GM12878 (cell line): Measurements from ENCODE around the gene SLC45A3. TPM values are rescaled to one million over a fixed set of nuclear protein-coding genes. Genes with fewer than 3 reads are reported as not detected.

Experiments used
- ATAC-seq: fragments of 200-7000 bp; cut with Tn5 transposase; 3 replicates; pipeline ENCODE4 v1.9.1; 2020; ENCODE audit warnings: mild to moderate bottlenecking, moderate library complexity
- BruUV-seq: library from RNA; stranded (reverse); fragments of 400-500 nt; replicated peaks from 2 replicates; lab custom pipeline; 2021; lab: Mats Ljungman, UMichigan
- CTCF ChIA-PET: fragments of 300-600 bp; sonication (Branson Sonifier 250); formaldehyde crosslinking; extraction: SDS; loops from one replicate; lab custom pipeline; 2021; ENCODE audit warnings: inconsistent platforms; lab: Yijun Ruan, JAX
- POLR2A ChIA-PET: fragments of 350-600 bp; formaldehyde crosslinking; extraction: SDS; loops from one replicate; lab custom pipeline; 2021; ENCODE audit warnings: inconsistent platforms; lab: Charles Lee
- RAD21 ChIA-PET: fragments of 300-600 bp; sonication (Branson Sonifier 250); formaldehyde crosslinking; loops from one replicate; lab custom pipeline; 2023; ENCODE audit warnings: antibody characterized with exemption; ENCODE audit not compliant: unreplicated experiment; lab: Charles Lee
- SMC1A ChIA-PET: fragments of 300-600 bp; sonication (Branson Sonifier 250); formaldehyde crosslinking; loops from one replicate; lab custom pipeline; 2023; ENCODE audit not compliant: unreplicated experiment, uncharacterized antibody; lab: Charles Lee
- DNase-seq: peaks from one replicate; pipeline ENCODE4 v3.0.0-alpha.2; 2011; ENCODE audit warnings: low read depth, low spot score
- FAIRE-seq: peaks from 3 replicates; lab custom pipeline; 2011; peaks lifted over from hg19 to GRCh38; lab: Jason Lieb, UNC
- H2AFZ ChIP-seq: 2 replicates; pipeline ENCODE4 v1.6.0; 2011; ENCODE audit warnings: low read depth, low read length, control low read depth; ENCODE audit not compliant: control insufficient read depth
- H3K27ac ChIP-seq: 2 replicates; pipeline ENCODE4 v1.5.1; 2011; ENCODE audit warnings: control low read depth; ENCODE audit not compliant: control insufficient read depth, insufficient read depth
- H3K27me3 ChIP-seq, 2 experiments: replicated peaks in 1 of 2; 2 replicates each; pipeline versions ENCODE4 v1.6.0 to v1.6.1; 2011; ENCODE audit warnings: low read length in 1 of 2; ENCODE audit not compliant: control insufficient read depth in 2 of 2, insufficient read depth in 2 of 2
- H3K36me3 ChIP-seq, 2 experiments: 2 replicates each; pipeline ENCODE4 v1.5.1; 2011; ENCODE audit warnings: low read length in 1 of 2; ENCODE audit not compliant: control insufficient read depth in 2 of 2, insufficient read depth in 2 of 2
- H3K4me1 ChIP-seq: 2 replicates; pipeline ENCODE4 v1.6.1; 2011; ENCODE audit warnings: mild to moderate bottlenecking, low read length, moderate library complexity, mixed read lengths; ENCODE audit not compliant: control insufficient read depth, insufficient read depth
- H3K4me2 ChIP-seq: 2 replicates; pipeline ENCODE4 v1.6.0; 2011; ENCODE audit warnings: control low read depth; ENCODE audit not compliant: control insufficient read depth, insufficient read depth
- H3K4me3 ChIP-seq: fragments of 200-600 bp; sonication (generic); 2 replicates; pipeline ENCODE4 v1.5.1; 2016
- H3K79me2 ChIP-seq: 2 replicates; pipeline ENCODE4 v1.6.0; 2011; ENCODE audit warnings: low read length; ENCODE audit not compliant: control insufficient read depth, insufficient read depth
- H3K9ac ChIP-seq: 2 replicates; pipeline ENCODE4 v1.8.0; 2011; ENCODE audit warnings: low read length, control low read depth, mixed read lengths; ENCODE audit not compliant: control insufficient read depth, insufficient read depth
- H3K9me3 ChIP-seq: replicated peaks from 3 replicates; pipeline ENCODE4 v1.5.1; 2011; ENCODE audit warnings: mild to moderate bottlenecking, low read length; ENCODE audit not compliant: control insufficient read depth, insufficient read depth
- H4K20me1 ChIP-seq: 2 replicates; pipeline ENCODE4 v1.6.0; 2011; ENCODE audit not compliant: control insufficient read depth, insufficient read depth
- CBFB ChIP-seq: IDR thresholded peaks from 2 replicates; pipeline ENCODE4 v1.6.1; 2016; ENCODE audit warnings: antibody characterized with exemption, low read depth
- CREM ChIP-seq: IDR thresholded peaks from 2 replicates; pipeline ENCODE4 v1.6.1; 2014; ENCODE audit warnings: antibody characterized with exemption, low read depth
- EP300 ChIP-seq, 2 experiments: fragments of 150-350 bp in 1 of 2; IDR thresholded peaks; 2 replicates each; pipeline ENCODE4 v1.6.1; 2011 to 2012; ENCODE audit warnings: low read depth in 2 of 2, low read length in 2 of 2, borderline replicate concordance in 1 of 2, improper control_type of control experiment in 1 of 2, inconsistent platforms in 1 of 2; ENCODE audit not compliant: control insufficient read depth in 1 of 2
- ETV6 ChIP-seq, 2 experiments: fragments of 450-650 bp in 1 of 2; IDR thresholded peaks in 1 of 2; conservative IDR thresholded peaks in 1 of 2; 2 replicates each; pipeline ENCODE4 v1.6.1; 2014; ENCODE audit warnings: antibody characterized with exemption in 1 of 2, borderline replicate concordance in 1 of 2, low read depth in 1 of 2, mild to moderate bottlenecking in 1 of 2, moderate library complexity in 1 of 2
- HSF1 ChIP-seq: fragments of 150-350 bp; IDR thresholded peaks from 2 replicates; pipeline ENCODE4 v1.6.1; 2014; ENCODE audit warnings: mild to moderate bottlenecking, low read depth, low read length
- KDM1A ChIP-seq: fragments of 200-600 bp; sonication (generic); IDR thresholded peaks from 2 replicates; pipeline ENCODE4 v1.6.1; 2016; ENCODE audit warnings: borderline replicate concordance
- MAX ChIP-seq: IDR thresholded peaks from 2 replicates; pipeline ENCODE4 v1.6.1; 2012; ENCODE audit warnings: low read depth, low read length, improper control_type of control experiment
- MTA2 ChIP-seq: fragments of 450-650 bp; IDR thresholded peaks from 2 replicates; pipeline ENCODE4 v1.6.1; 2016; ENCODE audit warnings: low read depth, mild to moderate bottlenecking, moderate library complexity
- MXI1 ChIP-seq: fragments of 150-350 bp; IDR thresholded peaks from 2 replicates; pipeline ENCODE4 v1.6.1; 2011; ENCODE audit warnings: low read depth, mild to moderate bottlenecking, inconsistent platforms, low read length, improper control_type of control experiment
- NR2F1 ChIP-seq: fragments of 450-650 bp; conservative IDR thresholded peaks from 2 replicates; pipeline ENCODE4 v1.6.1; 2017; ENCODE audit warnings: mild to moderate bottlenecking
- RBBP5 ChIP-seq: fragments of 200-600 bp; sonication (generic); conservative IDR thresholded peaks from 2 replicates; pipeline ENCODE4 v1.6.1; 2016
- SPI1 ChIP-seq: IDR thresholded peaks from 2 replicates; pipeline ENCODE4 v1.6.1; 2011; ENCODE audit warnings: low read depth, mild to moderate bottlenecking, low read length, moderate library complexity, borderline replicate concordance; ENCODE audit not compliant: insufficient read depth
- TBL1XR1 ChIP-seq: IDR thresholded peaks from 2 replicates; pipeline ENCODE4 v1.6.1; 2012; ENCODE audit warnings: low read depth, low read length, improper control_type of control experiment
- TCF3 ChIP-seq: IDR thresholded peaks from 2 replicates; pipeline ENCODE4 v1.6.1; 2012; ENCODE audit warnings: low read depth, mild to moderate bottlenecking, low read length, borderline replicate concordance; ENCODE audit not compliant: insufficient read depth
- TCF7 ChIP-seq: IDR thresholded peaks from 2 replicates; pipeline ENCODE4 v1.6.1; 2014; ENCODE audit warnings: antibody characterized with exemption, borderline replicate concordance
- USF1 ChIP-seq: IDR thresholded peaks from 2 replicates; pipeline ENCODE4 v1.6.1; 2011; ENCODE audit warnings: borderline replicate concordance, low read depth, mild to moderate bottlenecking, moderate library complexity, mixed read lengths, low read length; ENCODE audit not compliant: insufficient read depth; ENCODE audit errors: extremely low read length
- WRNIP1 ChIP-seq: IDR thresholded peaks from 2 replicates; pipeline ENCODE4 v1.6.1; 2011; ENCODE audit warnings: low read depth, low read length, improper control_type of control experiment, borderline replicate concordance
- ZNF207 ChIP-seq: fragments of 450-650 bp; IDR thresholded peaks from 2 replicates; pipeline ENCODE4 v1.6.1; 2014; ENCODE audit warnings: antibody characterized with exemption, mild to moderate bottlenecking, borderline replicate concordance
- WGBS: methylation state at CpG from one replicate; pipeline ENCODE4 v1.1.6; 2016; ENCODE audit warnings: low lambda C conversion rate; ENCODE audit not compliant: insufficient replicate concordance, insufficient coverage; ENCODE audit errors: missing lambda C conversion rate; 5-methylcytosine and 5-hydroxymethylcytosine counted together
- in situ Hi-C: fragments of 300-500 bp; cut with MboI; formaldehyde crosslinking; loops from 9 replicates; pipeline ENCODE4 v1.14.3; 2018; ENCODE audit warnings: mixed read lengths
- intact Hi-C: fragments of 100-400 bp; cut with micrococcal nuclease; formaldehyde crosslinking; loops from one replicate; pipeline ENCODE4 v1.14.2; 2022; ENCODE audit not compliant: unreplicated experiment
- polyA plus RNA-seq, 11 experiments: library from polyadenylated mRNA; depleted of rRNA in 4 of 11; unstranded in 6 of 11; stranded (reverse) in 5 of 11; fragments of >200 nt; fragmentation: Nextera tagmentation in 4 of 11; fragmentation: Illumina TruSeq in 1 of 11; extraction: Ambion mirVana in 4 of 11; extraction: Trizol in 1 of 11; gene quantifications; 1 replicate in 1 of 11; 2 replicates in 10 of 11; pipeline versions ENCODE4 v1.2.1 to v1.2.3, GENCODE V29; 2011 to 2016; ENCODE audit warnings: inconsistent platforms in 2 of 11, missing spikeins in 2 of 11, low read depth in 1 of 11
- total RNA-seq, 4 experiments: library from RNA; depleted of rRNA in 3 of 4; stranded (reverse); fragments of >200 nt in 3 of 4; fragmentation: Illumina TruSeq in 1 of 4; extraction: Trizol in 1 of 4; gene quantifications; 2 replicates each; pipeline versions ENCODE4 v1.2.1 to v1.2.3, GENCODE V29; 2013 to 2021

The SLC45A3 gene
- total and polyA plus RNA-seq, 10 of the 15 experiments (the other 5 are each of a cell fraction or from before 2014, with no cell fraction given): 0.26 to 10.3 (median 4.1) TPM

- in situ Hi-C loops (no loop called here), intact Hi-C loops (no loop called here)
- SMC1A ChIA-PET: interaction anchor here (0.8 to 1.5 kb wide), 4 partner anchors 15 to 40 kb away, joined by 3 to 6 read pairs (median 4); no protein-coding TSS in a partner anchor
- Histone ChIP-seq H3K27me3 (no peaks in the 10 kb centered on the region), H3K27ac (no peak overlapping the region), H3K9me3 (no peaks in the 10 kb centered on the region), H3K4me2 (no peak overlapping the region), H2AFZ (no peak overlapping the region), H4K20me1 (no peaks in the 10 kb centered on the region), H3K36me3 (no peaks in the 10 kb centered on the region), H3K4me3 (no peak overlapping the region), H3K9ac (no peak overlapping the region), H3K4me1 (peaks cover 6% of the 10 kb centered on the region; the same call in 1 of the 2 replicates), H3K79me2 (no peaks in the 10 kb centered on the region)
- FAIRE-seq (no peak), DNase-seq (no peak), ATAC-seq (no peak)
- TF ChIP-seq ETV6 (conservative IDR thresholded peaks at IDR 0.05 in 1 of 2, IDR thresholded peaks at IDR 0.05 in 1 of 2; ENCODE audit: borderline replicate concordance in 1 of 2, low read depth in 1 of 2) (no peak), CREM (no peak), SPI1 (no peak), MTA2 (no peak), RBBP5 (no peak), CBFB (no peak), MAX (no peak), WRNIP1 (no peak), EP300 (IDR thresholded peaks at IDR 0.05; ENCODE audit: borderline replicate concordance in 1 of 2, control insufficient read depth in 1 of 2, low read depth in 2 of 2, low read length in 2 of 2) (no peak), TCF7 (no peak), HSF1 (no peak), NR2F1 (no peak), MXI1 (no peak), TCF3 (no peak), USF1 (no peak), TBL1XR1 (no peak), KDM1A (no peak), ZNF207 (no peak)
- BruUV-seq: no TSS peak
- POLR2A ChIA-PET: interaction anchor here (0.5 kb wide), 1 partner anchor 20 kb away, joined by 6 read pairs; no protein-coding TSS in a partner anchor
- WGBS: 63% methylated on average over 6 of the region's 6 CpGs
- RAD21 ChIA-PET: no interaction called here
- CTCF ChIA-PET: interaction anchor here (0.7 to 1.4 kb wide), 2 partner anchors 19 to 438 kb away, joined by 3 to 7 read pairs; no protein-coding TSS in a partner anchor
Observed at GRCh38 chr1:205692423-205692822, 12.1 kb upstream of the SLC45A3 start.
